Fibroblast of skin of left quadriceps (primary cell): ENCODE results near the gene NAT9.

Experiments used
- DNase-seq, 2 experiments: peaks; one replicate each; pipeline ENCODE4 v3.0.0-alpha.2; 2013; ENCODE audit warnings: low read depth in 2 of 2

Gene NAT9

GRCh38 chr17:74779948-74780400 is 3.8 kb upstream of the NAT9 start:
- DNase-seq: no peak

- DNase-seq: no peak
These were observed 3.4 kb upstream of the NAT9 start for GRCh38 chr17:74779501-74779900.

GRCh38 chr17:74778960-74779359 is 2.8 kb upstream of the NAT9 start:
- DNase-seq: no peak

- DNase-seq: no peak
These were observed 1.9 kb upstream of the NAT9 start for GRCh38 chr17:74777901-74778515.

- no peak for DNase-seq
These were observed 845 bp upstream of the NAT9 start for GRCh38 chr17:74776990-74777389.

- no peak for DNase-seq
These were observed 619 bp downstream of the NAT9 start for GRCh38 chr17:74775409-74776043.

GRCh38 chr17:74773871-74774286 is 2.3 kb downstream of the NAT9 start:
- no peak for DNase-seq

GRCh38 chr17:74773414-74773813 is 2.7 kb downstream of the NAT9 start:
- no peak for DNase-seq

GRCh38 chr17:74772053-74772452 is 4.1 kb downstream of the NAT9 start:
- no peak for DNase-seq

GRCh38 chr17:74771319-74771914 is 4.7 kb downstream of the NAT9 start:
- DNase-seq: no peak

GRCh38 chr17:74770498-74771318 is 5.4 kb downstream of the NAT9 start:
- no peak for DNase-seq

GRCh38 chr17:74769856-74770497 is 6.2 kb downstream of the NAT9 start:
- no peak for DNase-seq

- DNase-seq: no peak
These were observed 6.8 kb downstream of the NAT9 start for GRCh38 chr17:74769266-74769855.

GRCh38 chr17:74768763-74769114 is 7.4 kb downstream of the NAT9 start:
- DNase-seq: no peak

- DNase-seq: no peak
These were observed 7.9 kb downstream of the NAT9 start for GRCh38 chr17:74768069-74768762.

GRCh38 chr17:74767111-74767516 is 9.0 kb downstream of the NAT9 start:
- no peak for DNase-seq

GRCh38 chr17:74766413-74766812 is 9.7 kb downstream of the NAT9 start:
- DNase-seq: no peak

GRCh38 chr17:74764751-74765286 is 11.3 kb downstream of the NAT9 start:
- DNase-seq: no peak

- DNase-seq: no peak
These were observed 12.4 kb downstream of the NAT9 start for GRCh38 chr17:74763565-74764387.

GRCh38 chr17:74761931-74762330 is 14.2 kb downstream of the NAT9 start:
- no peak for DNase-seq
